ENCODE results near the gene S100A5.

S100A5 gene

DNA sequence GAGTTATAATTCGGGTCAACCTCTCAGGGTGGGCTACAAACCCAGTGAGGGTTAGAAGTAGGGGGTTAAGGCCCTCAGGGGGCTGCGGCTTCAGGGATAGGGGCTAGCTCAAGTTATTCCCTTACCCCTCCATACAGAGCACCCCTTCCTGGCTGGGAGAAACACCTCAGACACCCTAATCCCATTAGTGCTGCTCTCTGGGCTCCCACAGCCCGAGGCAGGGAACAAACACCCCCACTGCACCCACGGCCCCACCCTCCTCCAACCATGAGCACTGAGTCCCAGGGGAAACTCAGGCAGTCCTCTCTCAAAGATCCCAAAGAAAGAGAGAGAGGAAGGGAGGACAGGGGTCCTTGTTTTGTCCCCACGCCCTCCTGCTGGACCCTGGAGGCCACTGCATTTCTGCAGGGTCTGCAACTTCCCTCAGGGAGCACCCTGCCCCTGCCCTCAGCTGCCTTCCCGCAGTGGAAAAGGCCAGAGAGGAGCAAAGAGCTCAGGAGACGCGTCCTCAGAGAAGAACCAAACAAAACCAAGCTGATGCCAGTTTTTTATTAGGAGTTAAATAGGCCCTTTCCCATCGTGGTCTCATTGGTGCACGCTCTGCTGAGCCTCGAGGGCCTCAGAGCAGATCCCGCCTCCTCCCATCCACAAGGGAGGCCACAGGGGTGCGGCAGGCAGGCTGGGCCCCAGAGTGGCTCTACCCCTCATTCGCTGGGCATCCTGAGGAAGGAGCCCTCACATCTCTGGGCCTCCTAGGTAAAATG, 6.2 kb upstream of the S100A5 start:
- TF ChIP-seq MYC (IDR thresholded peaks at IDR 0.05; ENCODE audit: low read depth, low read length) (no peak), POLR2A (IDR thresholded peaks at IDR 0.05; ENCODE audit: extremely low read depth, insufficient read length) (no peak)
- TF ChIP-seq, protein P1, sequence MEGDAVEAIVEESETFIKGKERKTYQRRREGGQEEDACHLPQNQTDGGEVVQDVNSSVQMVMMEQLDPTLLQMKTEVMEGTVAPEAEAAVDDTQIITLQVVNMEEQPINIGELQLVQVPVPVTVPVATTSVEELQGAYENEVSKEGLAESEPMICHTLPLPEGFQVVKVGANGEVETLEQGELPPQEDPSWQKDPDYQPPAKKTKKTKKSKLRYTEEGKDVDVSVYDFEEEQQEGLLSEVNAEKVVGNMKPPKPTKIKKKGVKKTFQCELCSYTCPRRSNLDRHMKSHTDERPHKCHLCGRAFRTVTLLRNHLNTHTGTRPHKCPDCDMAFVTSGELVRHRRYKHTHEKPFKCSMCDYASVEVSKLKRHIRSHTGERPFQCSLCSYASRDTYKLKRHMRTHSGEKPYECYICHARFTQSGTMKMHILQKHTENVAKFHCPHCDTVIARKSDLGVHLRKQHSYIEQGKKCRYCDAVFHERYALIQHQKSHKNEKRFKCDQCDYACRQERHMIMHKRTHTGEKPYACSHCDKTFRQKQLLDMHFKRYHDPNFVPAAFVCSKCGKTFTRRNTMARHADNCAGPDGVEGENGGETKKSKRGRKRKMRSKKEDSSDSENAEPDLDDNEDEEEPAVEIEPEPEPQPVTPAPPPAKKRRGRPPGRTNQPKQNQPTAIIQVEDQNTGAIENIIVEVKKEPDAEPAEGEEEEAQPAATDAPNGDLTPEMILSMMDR (IDR thresholded peaks at IDR 0.05; ENCODE audit: low read depth, low read length) = no peak
- TF ChIP-seq, protein P2, sequence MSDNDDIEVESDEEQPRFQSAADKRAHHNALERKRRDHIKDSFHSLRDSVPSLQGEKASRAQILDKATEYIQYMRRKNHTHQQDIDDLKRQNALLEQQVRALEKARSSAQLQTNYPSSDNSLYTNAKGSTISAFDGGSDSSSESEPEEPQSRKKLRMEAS (IDR thresholded peaks at IDR 0.05; ENCODE audit: low read depth, low read length) = no peak
- H3K4me3 ChIP-seq (ENCODE audit: low read depth, low read length) = no peak overlapping the region
- no peak for DNase-seq (ENCODE audit: low read depth)

DNA sequence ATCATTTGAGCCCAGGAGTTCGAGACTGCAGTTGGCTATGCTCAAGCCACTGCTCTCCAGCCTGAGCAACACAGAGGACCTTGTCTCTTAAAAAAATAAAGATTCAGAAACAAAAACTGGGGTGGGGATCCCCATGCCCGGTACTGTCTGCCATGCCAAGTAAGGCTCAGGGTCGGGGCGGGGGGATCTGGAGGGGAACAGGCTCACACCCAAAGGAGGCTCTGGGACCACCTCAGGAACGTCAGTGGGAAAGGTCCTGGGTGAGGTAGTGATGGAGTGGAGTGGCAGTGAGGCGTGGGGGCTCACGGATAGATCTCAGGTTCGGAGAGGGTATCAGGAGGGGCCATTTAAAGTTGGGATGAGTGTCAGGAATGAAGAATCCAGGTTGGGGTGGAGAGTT, 5.6 kb upstream of the S100A5 start:
- DNase-seq (ENCODE audit: low read depth) = no peak
- TF ChIP-seq, protein P1 (IDR thresholded peaks at IDR 0.05; ENCODE audit: low read depth, low read length) = no peak
- TF ChIP-seq POLR2A (IDR thresholded peaks at IDR 0.05; ENCODE audit: extremely low read depth, insufficient read length) = no peak
- TF ChIP-seq, protein P2 (IDR thresholded peaks at IDR 0.05; ENCODE audit: low read depth, low read length) = no peak
- no peak for TF ChIP-seq MYC (IDR thresholded peaks at IDR 0.05; ENCODE audit: low read depth, low read length)
- H3K4me3 ChIP-seq (ENCODE audit: low read depth, low read length) = peak overlapping the region; percentile 76

DNA sequence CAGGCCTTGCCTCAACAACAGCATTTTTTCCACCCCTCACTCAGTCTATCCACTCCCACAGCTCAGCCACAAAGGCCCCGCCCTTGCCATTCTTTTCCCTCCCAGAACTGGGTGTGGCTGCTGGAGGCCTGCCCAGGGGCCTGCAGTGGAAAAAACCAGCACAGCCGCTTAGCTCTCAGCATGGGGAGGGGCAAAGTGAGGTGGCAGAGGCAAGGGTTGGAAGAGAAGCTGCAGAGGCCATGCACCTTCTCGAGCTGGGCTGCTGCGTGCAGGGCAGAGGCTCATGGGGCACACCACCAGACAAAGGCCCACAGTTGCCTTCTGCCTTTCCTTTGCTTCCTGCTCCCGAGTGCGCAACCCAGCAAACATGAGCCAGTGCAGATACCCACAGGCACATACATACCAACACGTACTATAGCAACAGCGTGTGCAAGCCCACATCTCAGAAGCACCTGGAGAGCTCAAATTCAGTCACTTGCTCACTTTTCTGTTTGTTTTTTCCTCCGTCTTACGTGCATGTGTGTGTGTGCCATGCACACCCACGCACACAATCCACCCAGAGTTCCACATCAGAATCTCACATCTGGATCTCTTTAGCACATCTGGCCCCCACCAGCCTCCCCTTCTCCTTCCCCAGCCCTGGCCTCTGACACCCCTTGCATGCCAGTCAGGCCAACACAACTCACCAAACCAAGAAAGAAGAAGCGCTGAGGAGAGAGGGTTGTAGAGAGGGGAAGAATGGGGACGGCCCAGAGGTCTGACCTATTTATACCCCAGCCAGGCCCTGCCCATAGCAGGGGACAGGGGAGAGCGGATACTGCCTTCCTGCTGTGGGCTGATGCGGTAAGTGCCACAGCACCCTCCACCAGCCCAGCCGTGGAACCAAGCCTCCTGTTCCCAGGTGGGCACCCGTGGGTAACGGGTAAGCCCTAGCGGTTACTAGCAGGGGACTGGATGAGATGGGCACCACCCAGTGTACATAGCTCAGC, 4.6 kb upstream of the S100A5 start, which contains the start of gene S100A4:
TSS of gene S100A4 (minus strand) at position 740 of the 989 bp plus-strand sequence. CDS start 1,012 bp downstream, outside the sequence.
- peak within 1 kb of the TSS; percentile 76 for H3K4me3 ChIP-seq (ENCODE audit: low read depth, low read length)
- peak; percentile 97 for DNase-seq (ENCODE audit: low read depth)
- TF ChIP-seq, protein P2 (IDR thresholded peaks at IDR 0.05; ENCODE audit: low read depth, low read length) = peak; percentile 70
- TF ChIP-seq, protein P1 (IDR thresholded peaks at IDR 0.05; ENCODE audit: low read depth, low read length) = no peak
- TF ChIP-seq MYC (IDR thresholded peaks at IDR 0.05; ENCODE audit: low read depth, low read length) (peak; percentile 83), POLR2A (IDR thresholded peaks at IDR 0.05; ENCODE audit: extremely low read depth, insufficient read length) (peak; percentile 68)

DNA sequence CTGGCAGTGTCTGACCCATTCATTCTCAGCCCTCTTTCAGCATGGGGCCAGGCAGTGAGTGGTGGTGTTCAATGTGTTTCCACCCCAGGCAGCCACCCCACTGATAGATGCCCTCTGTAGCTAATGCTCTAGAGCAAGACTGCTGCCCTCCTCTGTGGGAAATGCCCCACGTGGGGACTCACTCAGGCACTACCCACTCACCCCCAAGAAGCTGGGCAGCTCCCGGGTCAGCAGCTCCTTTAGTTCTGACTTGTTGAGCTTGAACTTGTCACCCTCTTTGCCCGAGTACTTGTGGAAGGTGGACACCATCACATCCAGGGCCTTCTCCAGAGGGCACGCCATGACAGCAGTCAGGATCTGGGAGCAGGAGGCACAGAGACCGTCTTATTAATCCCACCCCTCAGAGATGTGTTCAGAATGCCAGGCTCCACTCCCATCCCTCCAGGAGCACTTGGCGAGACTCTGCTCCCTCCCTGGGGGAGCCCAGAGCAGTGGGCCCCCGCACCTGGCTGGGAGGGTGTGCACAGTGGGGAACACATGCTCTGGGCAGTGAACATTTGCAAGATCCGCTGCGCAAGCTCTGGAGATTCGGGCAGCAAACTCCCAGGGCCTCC, 3.8 kb upstream of the S100A5 start:
- TF ChIP-seq, protein P1 (IDR thresholded peaks at IDR 0.05; ENCODE audit: low read depth, low read length) = no peak
- TF ChIP-seq MYC (IDR thresholded peaks at IDR 0.05; ENCODE audit: low read depth, low read length) (no peak), POLR2A (IDR thresholded peaks at IDR 0.05; ENCODE audit: extremely low read depth, insufficient read length) (no peak)
- TF ChIP-seq, protein P2 (IDR thresholded peaks at IDR 0.05; ENCODE audit: low read depth, low read length) = no peak
- no peak for DNase-seq (ENCODE audit: low read depth)
- peak overlapping the region; percentile 45 for H3K4me3 ChIP-seq (ENCODE audit: low read depth, low read length)

DNA sequence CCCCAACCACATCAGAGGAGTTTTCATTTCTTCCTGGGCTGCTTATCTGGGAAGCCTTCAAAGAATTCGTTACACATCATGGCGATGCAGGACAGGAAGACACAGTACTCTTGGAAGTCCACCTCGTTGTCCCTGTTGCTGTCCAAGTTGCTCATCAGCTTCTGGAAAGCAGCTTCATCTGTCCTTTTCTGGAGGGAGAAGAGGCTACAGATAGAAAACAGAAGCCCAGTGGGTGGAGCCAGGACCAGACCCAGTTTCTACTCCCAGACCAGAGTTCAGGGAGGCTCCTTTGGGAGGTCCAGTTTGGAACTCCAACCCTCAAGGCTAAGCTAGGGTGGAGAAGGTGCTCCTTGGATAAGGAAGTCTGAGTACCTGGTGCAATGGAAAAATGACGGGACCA, 3.0 kb upstream of the S100A5 start:
- H3K4me3 ChIP-seq (ENCODE audit: low read depth, low read length) = no peak overlapping the region
- TF ChIP-seq, protein P2 (IDR thresholded peaks at IDR 0.05; ENCODE audit: low read depth, low read length) = no peak
- TF ChIP-seq MYC (IDR thresholded peaks at IDR 0.05; ENCODE audit: low read depth, low read length) (no peak), POLR2A (IDR thresholded peaks at IDR 0.05; ENCODE audit: extremely low read depth, insufficient read length) (no peak)
- DNase-seq (ENCODE audit: low read depth) = no peak

All from NB4 (cell line).